Upper lobe of left lung (tissue), 4 donors: ENCODE measurements around the gene GRID1.

Source experiments
- CTCF ChIP-seq, 6 experiments: fragments of 450-650 bp in 4 of 6; fragments of 200-600 bp in 2 of 6; sonication (generic) in 2 of 6; IDR thresholded peaks; one replicate each; pipeline ENCODE4 v1.5.1; 2016 to 2019; ENCODE audit warnings: antibody characterized with exemption in 6 of 6
- POLR2A ChIP-seq, 4 donors: fragments of 450-650 bp; IDR thresholded peaks; one replicate each; pipeline ENCODE4 v1.5.1; 2016 to 2017; ENCODE audit warnings: antibody characterized with exemption in 4 of 4, mild to moderate bottlenecking in 2 of 4

- TF ChIP-seq CTCF (IDR thresholded peaks at IDR 0.05) (no peak), POLR2A (IDR thresholded peaks at IDR 0.05) (no peak)
Observed at GRCh38 chr10:85925201-85925750, 441.3 kb downstream of the GRID1 start.
